ENCODE measurements around the gene DACT2.

DACT2 gene

GRCh38 chr6:168348186-168348585 is 28.6 kb upstream of the DACT2 start:
- DNase-seq: no peak

DNA sequence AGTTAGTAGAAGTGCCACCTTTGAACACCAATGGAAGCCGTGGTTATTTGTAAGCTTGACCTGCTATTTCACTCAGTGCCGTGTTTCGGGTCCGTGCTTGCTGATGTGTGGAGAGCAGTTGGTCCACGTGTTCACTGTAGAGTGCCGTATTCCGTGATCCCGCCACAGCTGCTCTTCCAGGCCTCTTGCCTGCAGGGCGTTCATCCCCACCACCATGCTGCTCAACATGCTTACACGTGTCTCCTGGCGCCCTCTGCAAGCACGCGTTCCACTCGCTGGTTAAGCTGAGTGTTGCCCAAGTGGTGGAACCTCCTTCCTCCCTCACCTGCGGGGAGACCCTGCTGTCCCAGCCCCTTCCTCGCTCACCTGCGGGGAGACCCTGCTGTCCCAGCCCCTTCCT is 28.0 kb upstream of the DACT2 start:
- DNase-seq: no peak

DNA sequence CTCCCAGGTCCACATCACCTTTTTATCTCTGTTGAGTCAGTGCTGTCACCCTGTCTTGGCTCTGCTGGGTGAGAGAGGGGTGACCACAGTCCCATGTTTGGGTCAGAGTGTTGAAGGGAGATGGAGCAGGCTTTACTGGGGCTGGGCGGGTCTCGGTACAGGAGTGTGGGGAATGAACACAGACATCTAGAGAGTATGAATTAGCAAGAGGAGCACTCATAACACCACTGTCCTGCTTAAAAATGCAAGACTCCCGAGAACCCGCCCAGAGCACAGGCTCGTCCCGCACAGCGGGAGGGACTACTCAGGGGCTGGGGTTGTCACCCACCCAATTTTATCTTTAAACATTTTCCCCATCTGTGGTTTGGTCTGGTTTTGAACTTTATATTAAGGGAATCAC is 27.5 kb upstream of the DACT2 start:
- no peak for DNase-seq

GRCh38 chr6:168345896-168346754 is 26.5 kb upstream of the DACT2 start:
- DNase-seq: no peak

GRCh38 chr6:168345266-168345665 is 25.7 kb upstream of the DACT2 start:
- no peak for DNase-seq

DNA sequence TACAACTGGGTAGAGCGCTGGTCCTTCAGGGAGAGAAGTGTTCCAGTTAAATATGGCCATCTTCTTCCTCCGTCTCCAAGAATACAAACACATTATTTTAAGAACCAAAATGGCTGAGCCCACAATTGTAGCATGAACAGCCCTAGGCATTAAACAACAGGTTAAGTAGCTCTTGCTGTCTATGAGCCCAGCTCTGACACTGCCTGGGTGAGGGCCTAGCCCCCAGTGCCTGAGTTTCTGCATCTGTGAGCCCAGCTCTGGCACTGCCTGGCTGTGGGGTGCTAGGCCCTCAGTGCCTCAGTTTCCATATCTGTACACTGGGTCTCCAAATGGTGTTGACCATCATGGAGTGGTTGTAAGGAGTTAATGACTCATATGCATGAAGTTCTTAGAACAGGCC is 24.8 kb upstream of the DACT2 start:
- no peak for DNase-seq

- no peak for DNase-seq
These were observed 23.9 kb upstream of the DACT2 start for GRCh38 chr6:168343239-168344150.

- DNase-seq: no peak
These were observed 23.1 kb upstream of the DACT2 start for GRCh38 chr6:168342636-168343035.

DNA sequence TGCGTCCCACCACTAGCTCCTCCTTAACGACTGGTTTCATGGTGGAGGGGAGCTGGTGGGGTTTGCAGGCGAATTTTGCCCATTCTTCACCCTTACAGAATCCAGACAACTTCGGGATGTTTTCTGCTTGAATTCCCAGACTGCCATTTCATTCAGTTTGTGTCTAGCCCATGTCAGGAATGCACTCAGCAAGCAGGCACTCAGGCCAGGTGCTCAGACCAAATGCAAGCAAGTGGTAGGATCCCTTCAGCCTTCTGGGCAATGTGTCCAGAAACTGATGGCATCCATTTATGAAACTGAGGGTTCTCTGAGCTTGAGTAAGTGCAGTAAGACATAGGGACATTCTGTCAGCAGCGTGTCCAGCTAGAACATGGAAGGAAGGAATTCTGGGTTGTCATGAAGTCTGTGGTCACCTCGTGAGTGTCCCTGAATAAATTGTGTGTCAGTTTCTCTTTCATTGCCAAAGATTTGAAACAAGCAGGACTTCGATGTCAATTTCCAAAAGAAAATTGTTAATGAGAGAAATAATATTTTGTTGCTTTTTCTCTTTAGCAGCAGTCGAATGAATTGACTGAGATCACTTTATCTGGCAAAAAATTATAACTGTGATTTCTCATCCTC is 21.8 kb upstream of the DACT2 start:
- no peak for DNase-seq

GRCh38 chr6:168340819-168341218 is 21.2 kb upstream of the DACT2 start:
- no peak for DNase-seq

- no peak for DNase-seq
These were observed 19.2 kb upstream of the DACT2 start for GRCh38 chr6:168338777-168339176.

GRCh38 chr6:168336967-168337366 is 17.4 kb upstream of the DACT2 start:
- DNase-seq: no peak

DNA sequence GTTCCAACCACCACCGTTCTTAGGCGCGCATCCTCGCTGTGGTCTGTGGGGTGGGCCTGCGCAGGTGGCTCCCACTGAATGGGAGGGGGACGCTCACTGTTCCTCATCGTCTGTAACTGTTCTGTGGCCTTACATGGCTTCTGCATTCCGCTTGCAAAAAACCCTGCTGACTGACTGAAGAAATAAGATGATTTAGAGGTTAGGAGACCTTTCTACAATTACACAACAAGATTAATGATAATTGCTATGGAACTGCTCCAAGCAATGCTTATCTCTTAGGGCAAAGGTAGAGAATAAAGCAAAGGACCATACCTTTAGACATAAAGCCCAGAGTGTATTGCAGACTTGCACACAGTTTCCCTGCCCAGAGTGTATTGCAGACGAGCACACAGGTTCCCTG is 14.4 kb upstream of the DACT2 start:
- no peak for DNase-seq

DNA sequence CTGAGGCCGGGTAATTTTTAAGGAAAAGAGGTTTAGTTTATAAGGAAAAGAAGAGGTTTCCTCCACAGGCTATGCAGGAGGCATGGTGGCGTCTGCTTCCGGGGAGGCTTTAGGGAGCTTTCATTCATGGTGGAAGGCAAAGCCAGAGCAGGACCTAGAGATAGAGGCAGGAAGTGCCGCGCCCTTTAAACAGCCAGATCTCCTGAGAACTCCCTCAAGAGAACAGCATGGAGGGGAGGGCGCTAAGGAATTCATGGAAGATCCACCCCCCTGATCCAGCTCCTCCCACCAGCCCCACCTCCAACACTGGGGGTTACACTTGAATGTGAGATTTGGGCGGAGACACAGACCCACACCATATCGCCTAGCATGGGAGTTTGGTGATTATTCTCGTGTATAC is 13.9 kb upstream of the DACT2 start:
- DNase-seq: no peak

- DNase-seq: peak in 1 of 2 experiments; percentile 0
These were observed 13.5 kb upstream of the DACT2 start for GRCh38 chr6:168333039-168333438.

GRCh38 chr6:168332020-168332419 is 12.4 kb upstream of the DACT2 start:
- DNase-seq: no peak

DNA sequence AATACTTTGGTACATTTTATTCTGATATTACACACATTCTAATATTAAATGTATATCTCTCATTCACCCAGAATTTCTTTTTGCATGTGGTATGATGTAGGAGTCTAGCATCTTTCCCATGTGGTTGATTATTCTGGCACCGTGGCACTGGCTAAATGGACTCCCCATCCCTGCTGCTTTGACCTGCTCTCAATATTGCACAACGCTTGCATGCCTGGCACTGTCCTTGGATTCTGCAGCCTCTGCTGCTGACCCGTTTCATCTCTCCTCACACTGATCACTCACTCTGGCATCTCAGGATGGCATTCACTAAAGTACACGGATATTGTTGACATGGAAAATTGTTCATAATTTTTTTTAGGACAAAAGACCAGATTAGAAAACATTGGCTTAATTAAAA is 11.5 kb upstream of the DACT2 start:
- DNase-seq: no peak

DNA sequence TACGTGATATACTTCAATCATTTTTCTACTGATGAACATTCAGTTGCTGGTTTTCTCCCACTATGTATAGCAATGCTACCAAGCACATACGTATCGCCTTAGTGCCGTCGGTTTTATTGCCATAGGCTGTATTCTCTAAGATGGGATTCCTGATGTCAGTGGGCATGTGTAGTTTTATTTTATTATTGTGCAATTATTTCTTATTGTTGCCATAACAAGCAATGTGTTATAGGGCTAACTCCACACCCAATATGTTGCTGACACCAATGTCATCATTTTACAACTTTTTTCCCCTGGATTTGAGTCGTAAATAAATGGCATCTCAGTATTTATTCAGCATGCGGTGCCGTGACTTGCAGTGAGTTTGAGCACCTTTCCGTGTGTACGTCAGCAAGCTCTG is 10.8 kb upstream of the DACT2 start:
- DNase-seq: no peak

DNA sequence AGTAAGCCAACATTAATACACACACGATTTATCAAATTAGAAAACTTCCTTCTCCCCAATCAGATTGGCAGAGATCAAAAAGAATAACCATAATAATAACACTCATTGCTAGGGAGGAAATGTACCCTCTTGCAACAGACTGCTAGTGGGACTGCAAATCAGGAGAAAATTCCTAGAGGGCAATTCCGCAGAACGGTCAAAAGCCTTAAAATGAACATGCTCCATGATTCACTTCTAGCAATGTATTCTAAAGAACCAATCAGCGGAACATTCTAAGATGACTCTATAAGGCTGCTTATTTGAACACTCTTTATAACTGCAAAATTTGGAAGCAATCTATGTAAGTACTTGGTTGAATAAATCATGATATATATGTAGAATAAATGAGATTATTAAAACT is 8.5 kb upstream of the DACT2 start:
- no peak for DNase-seq

DNA sequence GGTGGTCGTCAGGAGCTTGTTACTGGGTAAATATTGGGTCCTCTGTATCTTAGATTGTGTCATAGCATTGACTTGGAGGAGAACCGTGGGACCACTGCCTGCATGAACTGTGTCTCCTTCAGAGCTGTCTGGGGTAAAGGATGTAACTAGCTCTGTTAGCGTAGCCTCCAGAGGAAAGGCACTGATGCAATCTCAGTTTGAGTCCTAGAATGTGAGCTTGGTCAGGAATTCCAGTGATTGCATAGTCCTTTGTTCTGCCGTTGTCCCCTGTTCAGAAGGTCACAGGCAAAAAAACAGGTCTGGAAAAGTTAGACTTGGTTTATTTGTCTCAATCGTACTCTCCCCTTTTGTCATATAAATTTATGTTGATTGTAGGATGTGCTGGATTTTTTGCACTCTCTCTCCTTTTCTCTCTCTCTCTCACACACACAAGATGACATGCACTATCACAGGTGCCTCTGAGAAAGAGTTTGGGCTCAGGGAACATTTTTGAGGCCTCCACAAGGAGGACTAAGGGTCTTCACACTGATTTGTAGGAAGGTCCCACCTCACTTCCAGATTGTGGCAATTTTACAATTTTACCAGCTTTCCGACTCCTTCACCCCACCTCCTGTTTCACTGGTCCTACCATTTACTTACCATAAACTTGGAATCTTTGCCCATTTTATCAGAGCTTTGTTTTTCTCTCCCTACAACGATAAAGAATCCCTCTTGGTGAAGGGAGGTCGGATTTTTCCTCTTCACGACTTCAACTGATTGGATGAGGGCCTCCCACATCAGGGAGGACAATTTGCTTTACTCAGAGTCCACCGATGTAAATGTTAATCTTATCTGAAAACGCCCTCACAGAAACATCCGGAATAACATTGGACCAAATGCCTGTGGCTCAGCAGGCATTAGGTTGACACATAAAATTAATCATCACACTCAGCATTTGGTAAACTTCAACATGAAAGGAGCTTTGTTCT is 7.0 kb upstream of the DACT2 start:
- DNase-seq: no peak

DNA sequence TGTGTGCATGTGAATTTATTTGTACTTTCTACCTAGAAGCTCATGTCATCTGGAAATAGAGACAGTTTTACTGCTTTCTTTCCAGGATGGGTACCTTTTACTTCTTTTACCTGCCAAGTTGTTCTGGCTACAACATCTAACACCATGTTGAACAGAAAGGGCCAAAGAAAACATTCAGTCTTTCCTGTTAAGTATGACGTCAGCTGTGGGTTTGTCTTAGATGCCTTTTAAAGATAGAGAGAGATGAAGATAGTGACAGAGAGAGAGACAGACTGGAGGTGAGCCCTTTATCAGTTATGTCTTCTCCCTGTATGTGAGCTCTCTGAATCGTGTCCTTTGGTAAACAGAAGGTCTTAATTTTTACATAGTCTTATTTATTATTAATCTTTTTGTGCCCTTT is 3.4 kb upstream of the DACT2 start:
- no peak for DNase-seq

DNA sequence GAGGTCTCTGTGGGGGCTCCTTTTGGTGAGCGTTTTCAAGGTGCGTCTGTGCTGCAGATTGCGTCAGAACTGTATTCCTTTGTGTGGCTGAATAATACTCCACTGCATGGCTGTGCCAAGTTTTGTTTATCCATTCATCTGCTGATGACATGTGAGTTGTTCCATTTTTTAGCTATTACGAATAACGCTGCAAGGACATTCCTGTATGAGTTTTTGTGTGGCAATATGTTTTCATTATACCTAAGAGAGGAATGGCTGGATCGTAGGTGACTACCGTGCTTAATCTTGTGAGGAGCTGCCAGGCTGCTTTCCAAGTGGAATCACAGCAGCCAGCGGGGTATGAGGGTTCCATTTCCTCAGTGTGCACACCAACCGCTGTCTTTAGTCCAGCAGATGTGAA is 1.1 kb upstream of the DACT2 start:
- no peak for DNase-seq

All from NCI-H446 (cell line).